K562 treated with DMSO at 1 percent for 24 hours (cell line): Measurements from ENCODE around the gene CD200R1L. TPM values are rescaled to one million over a fixed set of nuclear protein-coding genes. Genes with fewer than 3 reads are reported as not detected.

Source experiments
- total RNA-seq: library from RNA; unstranded; fragments of 300-600 nt; gene quantifications from 2 replicates; pipeline ENCODE4 v1.2.3, GENCODE V29; 2022; ENCODE audit warnings: low read depth; ENCODE audit not compliant: insufficient read depth

Gene CD200R1L
- total RNA-seq = not detected in 2 replicates

GRCh38 chr3:112846764-112847163, at the start of gene CD200R1L:
Gene CD200R1L (minus strand): TSS chr3:112846864. CDS start chr3:112829367, 17,497 bp downstream.

Other genes with a start within 250 kb of the CD200R1L start
- 1.8 and 3.4 TPM in 2 replicates for gene CCDC80, start 205.7 kb downstream of the CD200R1L start, total RNA-seq
- not detected in 2 replicates for gene CD200R1, start 128.2 kb upstream of the CD200R1L start, total RNA-seq
- gene GTPBP8, start 144.1 kb upstream of the CD200R1L start, total RNA-seq = 7.9 and 13.1 TPM in 2 replicates